Measurements from ENCODE around the gene CFAP107.
"Not testable (repeated sequence)": the region's sequence is repeated elsewhere in the genome, so short reads cannot be mapped to it uniquely, and the experiment has no call there.

Gene CFAP107

DNA sequence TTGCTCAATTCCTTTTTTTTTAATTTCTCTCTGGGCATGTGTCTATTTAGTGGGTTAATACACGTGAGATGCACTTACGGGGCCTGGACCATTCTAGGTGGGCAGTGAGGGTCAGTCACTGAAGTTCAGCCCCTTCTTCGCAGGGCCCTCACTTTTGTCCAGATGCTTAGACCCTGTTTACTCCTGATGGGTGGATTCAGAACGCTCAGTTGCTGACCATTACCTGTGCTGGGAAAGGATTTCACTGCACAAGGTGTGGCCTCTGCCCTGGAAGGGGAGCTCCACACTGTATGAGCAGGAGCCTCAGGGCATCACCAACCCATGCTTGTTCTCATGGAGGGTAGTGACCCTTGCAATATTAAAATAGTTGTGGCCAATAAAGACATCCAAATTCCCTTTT lies 32.1 kb downstream of the CFAP107 start:
- no peak for DNase-seq (ENCODE audit: low read depth, low spot score)

DNA sequence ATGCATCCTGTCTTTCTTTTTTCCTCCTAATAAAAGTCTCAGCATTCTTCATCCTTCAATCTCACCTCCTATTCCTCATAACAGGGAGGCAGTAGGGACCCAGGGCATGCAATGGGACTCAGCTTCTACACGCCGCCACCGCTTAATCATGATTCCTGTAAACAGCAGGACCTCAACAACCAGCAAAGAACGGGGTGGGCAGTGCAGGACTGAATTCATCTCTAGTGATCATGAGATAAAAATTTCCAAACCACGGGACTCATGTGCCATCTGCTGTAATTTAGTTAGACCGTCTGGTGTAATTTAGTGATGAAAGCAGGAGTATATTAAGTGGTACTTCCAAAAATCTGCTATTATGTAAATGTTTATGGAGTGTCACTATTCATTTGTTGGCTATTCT lies 32.9 kb downstream of the CFAP107 start:
- no peak for DNase-seq (ENCODE audit: low read depth, low spot score)

DNA sequence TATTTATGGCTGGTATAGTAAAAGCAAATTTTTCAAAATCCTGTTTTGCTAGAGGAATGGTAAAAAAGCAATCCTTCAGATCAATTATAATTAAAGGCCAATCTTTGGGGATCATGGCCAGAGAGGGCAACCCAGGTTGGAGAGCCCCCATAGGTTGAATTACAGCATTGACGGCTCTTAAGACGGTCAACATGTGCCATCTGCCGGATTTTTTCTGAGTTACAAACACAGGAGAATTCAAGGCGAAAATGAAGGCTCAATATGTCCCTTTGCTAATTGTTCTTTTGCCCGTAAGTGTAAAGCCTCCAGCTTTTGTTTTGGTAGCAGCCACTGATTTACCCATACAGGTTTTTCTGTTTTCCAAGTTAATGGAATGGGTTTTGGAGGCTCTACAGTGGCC lies 35.5 kb downstream of the CFAP107 start:
- not testable (repeated sequence) for DNase-seq (ENCODE audit: low read depth, low spot score)

DNA sequence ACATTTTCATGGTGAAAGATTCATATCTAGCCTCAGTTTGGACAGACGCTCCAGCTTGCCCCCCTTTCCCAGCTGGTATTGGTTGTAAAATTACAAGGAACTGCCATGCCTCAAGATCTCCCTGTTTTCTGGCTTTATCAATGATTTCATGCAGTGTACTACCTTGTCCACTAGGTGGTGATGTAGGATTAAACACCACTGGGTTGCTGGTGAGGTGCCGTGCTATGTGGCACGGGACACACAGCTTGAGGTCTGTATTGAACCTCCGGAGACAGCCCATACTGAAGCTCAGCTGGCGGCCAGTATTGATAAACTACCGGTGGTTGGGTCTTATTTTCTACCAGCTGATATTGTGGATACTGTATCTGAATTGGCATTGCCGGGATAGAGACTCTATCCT lies 37.8 kb downstream of the CFAP107 start:
- not testable (repeated sequence) for DNase-seq (ENCODE audit: low read depth, low spot score)

DNA sequence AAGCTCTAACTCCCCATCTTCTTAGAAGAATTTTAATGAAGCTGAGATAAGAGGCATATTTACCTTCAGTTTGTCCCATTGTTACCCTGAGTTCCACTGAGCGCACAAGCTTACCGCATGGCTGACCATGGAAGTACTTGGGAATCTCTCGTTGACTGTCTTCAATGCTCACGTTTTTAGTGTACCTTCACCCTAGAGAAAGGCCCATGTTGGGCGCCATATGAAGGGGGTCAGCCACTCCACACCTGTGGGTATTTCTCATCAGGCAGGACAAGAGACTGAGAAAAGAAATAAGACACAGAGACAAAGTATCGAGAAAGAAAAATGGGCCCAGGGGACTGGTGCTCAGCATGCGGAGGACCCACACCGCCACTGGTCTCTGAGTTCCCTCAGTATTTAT lies 38.7 kb downstream of the CFAP107 start:
- DNase-seq (ENCODE audit: low read depth, low spot score): not testable (repeated sequence)

DNA sequence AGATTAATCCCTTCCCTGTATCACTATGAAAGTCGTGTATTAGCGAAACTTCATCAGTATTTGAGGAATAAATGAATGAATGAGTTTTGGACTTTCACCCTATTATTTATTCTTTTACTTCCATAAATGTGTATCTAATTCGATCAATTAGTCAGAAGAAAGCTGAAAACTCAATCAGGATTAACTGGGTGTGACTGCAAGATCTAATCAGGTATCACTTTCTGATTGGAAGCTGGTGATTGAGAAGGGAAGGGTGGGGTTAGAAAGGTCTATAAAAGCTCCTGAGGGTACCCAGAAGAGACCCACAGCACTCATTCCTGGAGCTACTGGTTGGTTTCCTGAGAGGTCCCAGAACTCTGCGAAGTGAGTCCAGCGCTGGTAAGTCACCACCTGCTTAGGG lies 45.1 kb downstream of the CFAP107 start, which contains the start of gene PRAMEF1:
Gene PRAMEF1, plus strand, starts transcription at position 301 of the 400 bp plus-strand sequence. CDS start 1,831 bp downstream, outside the sequence.
- DNase-seq (ENCODE audit: low read depth, low spot score): not testable (repeated sequence)

DNA sequence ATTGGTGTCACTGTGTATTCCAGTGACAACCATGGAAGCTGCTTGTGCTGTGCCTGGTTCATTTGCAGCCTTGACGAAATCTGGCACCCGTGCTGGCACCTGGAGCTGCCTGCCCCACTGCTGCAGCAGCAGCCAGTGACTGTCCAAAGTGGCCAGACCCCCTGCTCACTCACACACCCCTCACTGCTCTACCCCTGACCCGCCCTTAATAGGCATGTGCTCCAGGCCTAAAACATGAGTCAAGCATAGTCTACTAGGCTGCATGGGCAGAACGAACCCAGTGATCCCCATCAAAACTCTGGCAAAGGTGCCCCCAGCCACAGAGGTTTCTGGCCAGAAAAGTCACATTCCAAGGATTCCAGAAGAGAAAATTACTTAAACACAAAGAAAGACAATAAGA lies 52.9 kb downstream of the CFAP107 start:
- no peak for DNase-seq (ENCODE audit: low read depth, low spot score)

DNA sequence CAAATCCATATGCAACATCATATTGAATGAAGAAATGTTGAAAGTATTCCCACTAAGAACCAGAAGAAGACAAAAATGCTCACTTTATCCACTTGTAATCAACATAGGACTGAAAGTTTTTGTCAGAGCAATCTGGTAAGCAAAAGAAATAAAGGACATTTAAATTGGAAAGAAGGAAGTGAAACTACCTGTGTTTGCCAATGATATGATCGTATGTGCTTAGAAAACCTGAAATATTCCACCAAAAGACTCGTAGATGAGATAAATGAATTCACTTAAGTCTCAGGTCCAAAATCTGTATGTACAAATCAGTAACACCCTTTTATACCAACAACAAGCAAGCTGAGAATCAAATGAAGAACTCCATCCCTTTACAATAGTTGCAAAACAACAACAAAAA lies 53.7 kb downstream of the CFAP107 start:
- DNase-seq (ENCODE audit: low read depth, low spot score): no peak

DNA sequence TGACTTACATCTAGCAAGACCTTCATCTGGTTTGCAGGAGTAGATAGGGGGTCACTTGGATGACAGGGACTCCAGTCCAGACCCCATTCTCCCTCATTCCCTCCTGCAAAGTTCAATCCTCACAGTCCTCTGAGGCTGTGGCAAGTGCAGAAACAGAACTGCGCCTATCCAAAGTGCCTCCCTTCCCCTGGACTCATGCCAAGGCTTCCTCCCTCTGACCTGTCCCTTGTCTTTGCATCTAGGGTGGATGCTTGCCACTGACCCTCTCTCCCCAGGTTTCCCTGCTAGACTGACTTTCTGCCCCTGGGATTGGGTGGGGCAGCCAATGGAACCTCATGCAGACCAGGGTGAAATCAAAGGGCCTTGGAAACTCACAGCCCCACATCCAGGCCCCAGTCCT lies 63.9 kb downstream of the CFAP107 start:
- no peak for DNase-seq (ENCODE audit: low read depth, low spot score)

DNA sequence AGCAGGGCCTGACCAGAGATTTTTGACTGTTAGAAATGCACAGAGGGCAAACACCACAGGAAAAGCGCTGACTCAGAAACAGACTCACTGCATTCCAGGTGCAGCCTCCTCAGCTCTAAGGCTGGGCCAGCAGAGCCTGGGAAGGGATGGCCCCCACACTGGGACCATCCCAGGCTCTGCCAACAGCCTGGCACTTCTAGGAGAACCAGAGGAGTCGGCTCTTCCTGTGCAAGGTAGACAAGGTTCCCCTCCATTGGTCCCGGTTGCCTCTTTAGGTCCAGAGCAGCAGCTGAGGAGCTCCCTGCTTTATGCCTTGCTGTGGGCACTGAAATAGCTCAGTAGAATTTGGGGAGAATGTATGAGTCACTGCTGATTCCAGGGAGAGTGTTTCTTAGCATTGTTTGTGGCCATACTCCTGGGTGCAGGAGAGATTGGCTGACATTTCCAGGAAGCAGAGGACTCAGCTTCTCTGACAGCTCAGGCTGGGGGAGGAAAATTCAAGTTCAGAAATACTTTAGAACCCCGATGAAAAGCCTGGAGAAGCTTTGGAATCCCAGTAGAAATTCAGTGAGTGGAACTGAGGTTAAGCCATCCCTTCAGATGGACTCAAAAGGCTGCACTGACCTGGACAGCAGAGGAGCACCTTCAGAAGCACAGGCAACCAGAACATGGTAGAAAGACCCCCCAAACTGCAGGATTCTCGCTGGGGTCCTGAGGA lies 64.8 kb downstream of the CFAP107 start:
- no peak for DNase-seq (ENCODE audit: low read depth, low spot score)

DNA sequence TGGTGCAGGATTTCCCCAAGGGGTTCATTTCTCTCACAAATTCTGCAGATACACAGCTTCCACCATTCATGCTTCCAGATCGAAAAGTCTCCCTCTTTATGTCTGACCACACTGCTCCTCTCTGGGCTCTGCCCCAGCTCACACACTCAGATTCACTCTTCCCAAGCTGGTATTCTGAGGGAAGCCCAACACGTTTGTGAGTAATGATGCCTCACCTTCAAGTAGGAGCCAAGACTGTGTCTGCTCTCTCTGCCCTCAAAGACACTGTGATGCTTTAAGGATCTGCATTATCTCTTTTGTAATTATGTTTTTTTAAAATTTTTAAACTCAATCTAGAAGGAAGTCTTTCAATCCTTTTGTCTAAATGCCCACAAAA lies 65.4 kb downstream of the CFAP107 start:
- no peak for DNase-seq (ENCODE audit: low read depth, low spot score)
